HepG2 (cell line): ENCODE data around the gene PCDHB11. TPM values are rescaled to one million over a fixed set of nuclear protein-coding genes. Genes with fewer than 3 reads are reported as not detected.
"Not testable (repeated sequence)": the region's sequence is repeated elsewhere in the genome, so short reads cannot be mapped to it uniquely, and the experiment has no call there.

Experiments
- ATAC-seq: fragments of 200-7000 bp; cut with Tn5 transposase; 3 replicates; pipeline ENCODE4 v1.9.1; 2020; ENCODE audit warnings: mild to moderate bottlenecking, moderate library complexity
- BruUV-seq: library from RNA; stranded (reverse); fragments of 400-500 nt; replicated peaks from 2 replicates; lab custom pipeline; 2021; lab: Mats Ljungman, UMichigan
- CTCF ChIA-PET: fragments of 300-600 bp; formaldehyde crosslinking; extraction: SDS; loops from one replicate; lab custom pipeline; 2021; ENCODE audit warnings: low total read pairs, inconsistent platforms, low intra/inter-chr PET ratio; lab: Yijun Ruan, JAX
- POLR2A ChIA-PET: fragments of 350-600 bp; sonication (Branson Sonifier 250); formaldehyde crosslinking; loops from one replicate; lab custom pipeline; 2020; ENCODE audit warnings: antibody characterized with exemption, inconsistent platforms; lab: Yijun Ruan, JAX
- DNase-seq: peaks from one replicate; pipeline ENCODE4 v3.0.0-alpha.2; 2015; ENCODE audit warnings: low spot score
- FAIRE-seq: peaks from 3 replicates; lab custom pipeline; 2011; peaks lifted over from hg19 to GRCh38; lab: Jason Lieb, UNC
- H2AFZ ChIP-seq: one replicate; pipeline ENCODE4 v1.6.1; 2011; ENCODE audit warnings: low read length, inconsistent platforms
- H3K27ac ChIP-seq: fragments of 300-600 bp; 3 replicates; pipeline ENCODE4 v1.8.0; 2011; ENCODE audit warnings: mixed run types, mild to moderate bottlenecking, mixed read lengths, low read length, inconsistent platforms; ENCODE audit not compliant: insufficient read depth; ENCODE audit errors: extremely low read length
- H3K27me3 ChIP-seq, 2 experiments: fragments of 200-600 bp in 1 of 2; 2 replicates in 1 of 2; 3 replicates in 1 of 2; pipeline versions ENCODE4 v1.6.0 to v1.8.0; 2011; ENCODE audit warnings: low read length in 2 of 2, mild to moderate bottlenecking in 2 of 2, moderate library complexity in 2 of 2, inconsistent platforms in 1 of 2; ENCODE audit not compliant: insufficient read depth in 2 of 2, control insufficient read depth in 1 of 2
- H3K36me3 ChIP-seq, 2 experiments: fragments of 200-600 bp in 1 of 2; replicated peaks in 1 of 2; 2 replicates in 1 of 2; 3 replicates in 1 of 2; pipeline versions ENCODE4 v1.5.1 to v1.8.0; 2011; ENCODE audit warnings: low read length in 2 of 2, inconsistent platforms in 1 of 2; ENCODE audit not compliant: insufficient read depth in 2 of 2, control insufficient read depth in 1 of 2
- H3K4me1 ChIP-seq: 2 replicates; pipeline ENCODE4 v1.5.1; 2012; ENCODE audit warnings: low read length, inconsistent platforms; ENCODE audit not compliant: insufficient read depth
- H3K4me2 ChIP-seq: 2 replicates; pipeline ENCODE4 v1.6.0; 2011; ENCODE audit warnings: low read depth, low read length, inconsistent platforms
- H3K4me3 ChIP-seq, 3 experiments: fragments of 200-600 bp in 1 of 3; sonication (generic), shearing (Covaris generic) in 1 of 3; replicated peaks in 1 of 3; 2 replicates each; pipeline ENCODE4 v1.5.1; 2011 to 2016; ENCODE audit warnings: low read length in 3 of 3, inconsistent platforms in 2 of 3, low read depth in 2 of 3, mild to moderate bottlenecking in 2 of 3, control low read depth in 1 of 3, mixed read lengths in 1 of 3; ENCODE audit not compliant: insufficient read depth in 1 of 3
- H3K79me2 ChIP-seq: one replicate; pipeline ENCODE4 v1.6.1; 2011; ENCODE audit warnings: low read length, inconsistent platforms; ENCODE audit not compliant: insufficient read depth
- H3K9ac ChIP-seq: 2 replicates; pipeline ENCODE4 v1.6.0; 2011; ENCODE audit warnings: mild to moderate bottlenecking, low read depth, low read length, inconsistent platforms; ENCODE audit not compliant: insufficient read depth
- H3K9me3 ChIP-seq: 2 replicates; pipeline ENCODE4 v1.5.1; 2012; ENCODE audit warnings: mild to moderate bottlenecking, low read length
- H4K20me1 ChIP-seq: 2 replicates; pipeline ENCODE4 v1.6.0; 2011; ENCODE audit warnings: inconsistent platforms, mild to moderate bottlenecking, low read length, moderate library complexity; ENCODE audit not compliant: insufficient read depth
- ATF1 ChIP-seq: IDR thresholded peaks from 2 replicates; pipeline ENCODE4 v1.6.1; 2016; ENCODE audit warnings: mild to moderate bottlenecking, control low read depth
- BRD4 ChIP-seq: sonication (generic); formaldehyde crosslinking; IDR thresholded peaks from 2 replicates; pipeline ENCODE4 v1.4.0; 2020; ENCODE audit warnings: missing genetic modification reagents
- CBX2 ChIP-seq, 2 experiments: fragments of 200-600 bp in 1 of 2; sonication (generic); formaldehyde crosslinking in 1 of 2; IDR thresholded peaks; 2 replicates each; pipeline versions ENCODE4 v1.7.0 to v1.8.1; 2018 to 2022; ENCODE audit warnings: low read depth in 2 of 2, low read length in 1 of 2, mild to moderate bottlenecking in 1 of 2, missing genetic modification reagents in 1 of 2
- EP300 ChIP-seq, 3 experiments: sonication (generic) in 1 of 3; formaldehyde crosslinking in 1 of 3; IDR thresholded peaks; 2 replicates each; pipeline versions ENCODE4 v1.5.1 to v1.6.1; 2011 to 2020; ENCODE audit warnings: low read depth in 2 of 3, low read length in 2 of 3, borderline replicate concordance in 1 of 3, improper control_type of control experiment in 1 of 3, mild to moderate bottlenecking in 1 of 3, missing genetic modification reagents in 1 of 3, moderate library complexity in 1 of 3
- GABPA ChIP-seq, 2 experiments: IDR thresholded peaks; 2 replicates each; pipeline ENCODE4 v1.6.1; 2011 to 2016; ENCODE audit warnings: low read depth in 2 of 2, low read length in 1 of 2, missing biosample characterization in 1 of 2, missing genetic modification characterization in 1 of 2
- GATAD2A ChIP-seq: IDR thresholded peaks from 2 replicates; pipeline ENCODE4 v1.6.1; 2016
- KLF6 ChIP-seq: IDR thresholded peaks from 2 replicates; pipeline ENCODE4 v1.8.0; 2016; ENCODE audit warnings: missing biosample characterization, missing genetic modification reagents
- MEF2D ChIP-seq: sonication (generic); formaldehyde crosslinking; IDR thresholded peaks from 2 replicates; pipeline ENCODE4 v1.5.1; 2020; ENCODE audit warnings: mild to moderate bottlenecking, missing genetic modification reagents
- SMARCE1 ChIP-seq: fragments of 450-650 bp; IDR thresholded peaks from 2 replicates; pipeline ENCODE4 v1.6.1; 2017; ENCODE audit warnings: borderline replicate concordance
- ZBED4 ChIP-seq: sonication (generic); formaldehyde crosslinking; IDR thresholded peaks from 2 replicates; pipeline ENCODE4 v1.4.0; 2020; ENCODE audit warnings: missing genetic modification reagents, borderline replicate concordance
- ZFY ChIP-seq: sonication (generic); formaldehyde crosslinking; IDR thresholded peaks from 2 replicates; pipeline ENCODE4 v1.4.0; 2020; ENCODE audit warnings: missing genetic modification reagents
- ZNF770 ChIP-seq: sonication (generic); formaldehyde crosslinking; IDR thresholded peaks from 2 replicates; pipeline ENCODE4 v1.5.0; 2020; ENCODE audit warnings: mild to moderate bottlenecking, missing genetic modification reagents
- ZSCAN22 ChIP-seq: sonication (generic); formaldehyde crosslinking; IDR thresholded peaks from 2 replicates; pipeline ENCODE4 v1.4.0; 2020; ENCODE audit warnings: mild to moderate bottlenecking, missing genetic modification reagents
- ZSCAN29 ChIP-seq: sonication (generic); formaldehyde crosslinking; conservative IDR thresholded peaks from 2 replicates; pipeline ENCODE4 v1.4.0; 2020; ENCODE audit warnings: mild to moderate bottlenecking, missing genetic modification reagents
- WGBS: methylation state at CpG from one replicate; pipeline ENCODE4 v1.1.6; 2017; ENCODE audit warnings: low lambda C conversion rate; 5-methylcytosine and 5-hydroxymethylcytosine counted together
- in situ Hi-C: cut with HindIII; loops from 2 replicates; pipeline ENCODE4 v1.10.0; 2017; ENCODE audit warnings: low pct_unique_long_range_greater_than_20kb; ENCODE audit not compliant: extremely low pct_ligation_motif_present
- intact Hi-C: fragments of 100-400 bp; cut with micrococcal nuclease; formaldehyde crosslinking; loops from one replicate; pipeline ENCODE4 v1.10.0; 2022; ENCODE audit not compliant: unreplicated experiment
- polyA plus RNA-seq, 8 experiments: library from polyadenylated mRNA; depleted of rRNA in 3 of 8; stranded (reverse) in 7 of 8; unstranded in 1 of 8; fragments of >200 nt; fragmentation: Illumina TruSeq in 4 of 8; extraction: Trizol in 4 of 8; gene quantifications; 2 replicates each; pipeline versions ENCODE4 v1.2.1 to v1.2.3, GENCODE V29; 2011 to 2016; ENCODE audit warnings: low read depth in 4 of 8, missing spikeins in 1 of 8, mixed read lengths in 1 of 8; ENCODE audit not compliant: insufficient read depth in 1 of 8
- total RNA-seq, 5 experiments: library from RNA; depleted of rRNA; stranded (reverse); fragments of >200 nt; fragmentation: Illumina TruSeq; extraction: Trizol; gene quantifications; 2 replicates each; pipeline ENCODE4 v1.2.3, GENCODE V29; 2016; ENCODE audit warnings: low read depth in 1 of 5

PCDHB11 gene
- total and polyA plus RNA-seq, 2 of the 13 experiments (the other 11 are each of a cell fraction or from before 2014, with no cell fraction given): 0.07 TPM; not detected in 1

DNA sequence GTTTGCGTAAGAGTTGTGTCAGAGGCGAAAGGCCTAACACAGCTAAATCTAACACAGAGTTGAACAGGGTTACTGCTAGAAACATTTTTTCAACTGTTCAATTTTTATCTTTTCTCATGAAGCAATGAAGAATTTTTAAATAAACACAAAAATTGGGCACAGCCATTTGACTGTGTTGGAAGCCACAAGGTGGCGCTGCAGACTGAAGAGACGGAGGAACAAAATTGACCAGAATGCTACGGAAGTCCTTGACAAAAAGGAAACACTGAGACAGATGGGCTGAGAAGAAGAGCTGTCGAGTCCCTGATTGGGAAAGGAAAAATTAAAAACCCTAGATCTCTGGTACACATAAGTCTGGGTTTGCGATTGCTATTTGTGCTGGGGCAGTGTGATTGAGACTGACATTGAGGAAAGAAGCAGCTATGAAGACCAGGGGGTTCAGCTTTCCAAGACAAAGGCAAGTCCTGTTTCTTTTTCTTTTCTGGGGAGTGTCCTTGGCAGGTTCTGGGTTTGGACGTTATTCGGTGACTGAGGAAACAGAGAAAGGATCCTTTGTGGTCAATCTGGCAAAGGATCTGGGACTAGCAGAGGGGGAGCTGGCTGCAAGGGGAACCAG, 12.4 kb upstream of the PCDHB11 start, which contains the start of gene PCDHB9 (continued):
- TF ChIP-seq SMARCE1: no peak
- TF ChIP-seq CBX2 (IDR thresholded peaks at IDR 0.05; ENCODE audit: low read depth, low read length): no peak
- TF ChIP-seq CBX2 (CRISPR knock-in tag; IDR thresholded peaks at IDR 0.05; ENCODE audit: low read depth): no peak
- TF ChIP-seq MEF2D: no peak
- TF ChIP-seq ATF1 (CRISPR knock-in tag): no peak
- TF ChIP-seq BRD4: no peak
- no peak for TF ChIP-seq ZFY (CRISPR knock-in tag)
- no peak for TF ChIP-seq GATAD2A (CRISPR knock-in tag)
- TF ChIP-seq EP300 (IDR thresholded peaks at IDR 0.05; ENCODE audit: low read depth in 2 of 2, low read length in 2 of 2): no peak
- TF ChIP-seq EP300 (CRISPR knock-in tag; IDR thresholded peaks at IDR 0.05; ENCODE audit: borderline replicate concordance): no peak
- TF ChIP-seq ZBED4 (CRISPR knock-in tag): no peak
- TF ChIP-seq ZSCAN22 (CRISPR knock-in tag): no peak
- no peak for TF ChIP-seq ZSCAN29 (CRISPR knock-in tag)
- no peak for TF ChIP-seq KLF6 (CRISPR knock-in tag)
- no peak for TF ChIP-seq ZNF770 (CRISPR knock-in tag)
- TF ChIP-seq GABPA (IDR thresholded peaks at IDR 0.05; ENCODE audit: low read depth, low read length): no peak
- peak; percentile 40; the same call in 1 of the 2 replicates for TF ChIP-seq GABPA (CRISPR knock-in tag; IDR thresholded peaks at IDR 0.05; ENCODE audit: low read depth)

- in situ Hi-C loops, H2AFZ ChIP-seq, H3K27ac ChIP-seq, BruUV-seq, H3K4me1 ChIP-seq, POLR2A ChIA-PET, intact Hi-C loops, H3K4me2 ChIP-seq, H3K9me3 ChIP-seq, H4K20me1 ChIP-seq, FAIRE-seq, H3K79me2 ChIP-seq, H3K9ac ChIP-seq, DNase-seq, ATAC-seq, H3K36me3 ChIP-seq, CTCF ChIA-PET, H3K4me3 ChIP-seq, H3K27me3 ChIP-seq: not testable (repeated sequence)
- WGBS: 80% methylated on average over 1 of the region's 37 CpGs
These were observed 10.7 kb upstream of the PCDHB11 start for GRCh38 chr5:141188682-141189081.
